Heart left ventricle (tissue), 16 donors: ENCODE results near the gene PRR14. TPM values are rescaled to one million over a fixed set of nuclear protein-coding genes. Genes with fewer than 3 reads are reported as not detected.
"Not testable (repeated sequence)": the region's sequence is repeated elsewhere in the genome, so short reads cannot be mapped to it uniquely, and the experiment has no call there.

Experiments used
- ATAC-seq, 4 donors: fragments of 200-7000 bp; cut with Tn5 transposase; one replicate each; pipeline ENCODE4 v1.9.1; 2020 to 2022; ENCODE audit warnings: moderate library complexity in 4 of 4, mild to moderate bottlenecking in 3 of 4, moderate number of reproducible peaks in 1 of 4
- DNase-seq, 5 donors: peaks; one replicate each; pipeline ENCODE4 v3.0.0-alpha.2; 2020
- H3K27ac ChIP-seq, 12 donors: fragments of 200-600 bp; sonication (generic) in 4 of 12; one replicate each; pipeline versions ENCODE4 v1.5.0 to v1.8.0; 2016 to 2022; ENCODE audit warnings: mild to moderate bottlenecking in 2 of 12
- H3K27me3 ChIP-seq, 9 donors: fragments of 200-600 bp; sonication (generic) in 2 of 9; one replicate each; pipeline versions ENCODE4 v1.5.1 to v1.8.0; 2016 to 2022; ENCODE audit warnings: mild to moderate bottlenecking in 3 of 9
- H3K36me3 ChIP-seq, 9 donors: fragments of 200-600 bp; sonication (generic) in 2 of 9; one replicate each; pipeline versions ENCODE4 v1.5.0 to v1.8.0; 2018 to 2022; ENCODE audit warnings: mild to moderate bottlenecking in 2 of 9
- H3K4me1 ChIP-seq, 12 donors: fragments of 200-600 bp; sonication (generic) in 4 of 12; one replicate each; pipeline versions ENCODE4 v1.5.0 to v1.8.0; 2016 to 2022; ENCODE audit warnings: mild to moderate bottlenecking in 3 of 12
- H3K4me3 ChIP-seq, 12 donors: fragments of 200-600 bp; sonication (generic) in 4 of 12; one replicate each; pipeline versions ENCODE4 v1.5.0 to v1.8.0; 2017 to 2022; ENCODE audit warnings: mild to moderate bottlenecking in 9 of 12, moderate library complexity in 4 of 12
- H3K9me3 ChIP-seq, 12 donors: fragments of 200-600 bp; sonication (generic) in 4 of 12; one replicate each; pipeline versions ENCODE4 v1.5.0 to v1.8.0; 2016 to 2022; ENCODE audit warnings: mild to moderate bottlenecking in 1 of 12
- CTCF ChIP-seq, 12 donors: fragments of 200-600 bp; sonication (generic) in 4 of 12; IDR thresholded peaks; one replicate each; pipeline versions ENCODE4 v1.5.0 to v1.8.0; 2018 to 2022; ENCODE audit warnings: antibody characterized with exemption in 12 of 12, mild to moderate bottlenecking in 5 of 12
- POLR2A ChIP-seq, 2 donors: fragments of 450-650 bp; IDR thresholded peaks; one replicate each; pipeline ENCODE4 v1.6.1; 2017; ENCODE audit warnings: antibody characterized with exemption in 2 of 2, mild to moderate bottlenecking in 2 of 2, moderate library complexity in 2 of 2
- WGBS, 4 donors: extraction: QIAGEN DNeasy Blood & Tissue Kit in 2 of 4; methylation state at CpG; one replicate each; pipeline versions ENCODE4 v1.1.5 to v1.1.7; 2013 to 2018; 5-methylcytosine and 5-hydroxymethylcytosine counted together
- intact Hi-C, 10 donors: fragments of 100-400 bp; cut with DNase I; formaldehyde crosslinking; loops; one replicate each; pipeline versions ENCODE4 v1.11.1 to v1.14.2; 2022
- polyA plus RNA-seq, 2 donors: library from polyadenylated mRNA; stranded (reverse); fragments of 200-250 nt; gene quantifications; one replicate each; pipeline ENCODE4 v1.2.3, GENCODE V29; 2013
- total RNA-seq, 9 donors: library from RNA; depleted of rRNA in 2 of 9; stranded (reverse); fragments of >200 nt in 2 of 9; fragmentation: NEBNext Ultra II Directional in 3 of 9; extraction: Animal tissue kit (Norgen Biotek cat#: 25700) in 3 of 9; gene quantifications; one replicate each; pipeline versions ENCODE4 v1.1.0 to v1.2.4, GENCODE V29; 2016 to 2023
- donor health status: ischemic (EF 13 %, LVEDD 7.1; RV severe dilation, severe dysfunction).
- donor health status: healthy with polysubstance abuse.
- donor health status: DM: no; HTN: yes; CAD: no.
- donor health status: DM: no; HTN: no; CAD: no.
- donor health status: ischemic (EF 25% LVEDD 6.9; RV normal size, moderate dysfunction).
- donor health status: ischemic (EF 25% LVEDD 5.7; RV mildly dilated, moderate dysfunction).
- donor health status: healthy.
- donor health status: DM: yes; HTN: yes; CAD: no.
- donor health status: ischemic (EF 35%, LVEDD 5.7; RV mildly dilated, moderate dysfunction).
- donor health status: nonischemic (EF 11% LVEDD 7.7; RV severe dilation, severe dysfunction).
- donor health status: DM: yes; HTN: yes; CAD: no.
- donor health status: PGD.
- donor health status: ischemic (EF 29% LVEDD 5.4; RV normal size, mild dysfunction).
- donor health status: nonischemic (EF 23%, LVEDD 6.1; RV moderate dilation, normal function).

Gene PRR14
- total and polyA plus RNA-seq, 11 donors = 12.3 to 26.6 (median 22.1) TPM

- H3K27me3 ChIP-seq = no peaks in the 10 kb centered on the region
These were observed 48.9 kb downstream of the PRR14 start for GRCh38 chr16:30699615-30700099.

GRCh38 chr16:30700491-30700890 lies 49.7 kb downstream of the PRR14 start:
- 19 to 35% (median 26%) methylated on average over 9 of the region's 9 CpGs for WGBS, 4 donors
- Histone ChIP-seq H3K27ac (peak overlapping the region in 10 of 12 donors; percentile 7 to 100 (median 55)), H3K36me3 (peaks cover 5 to 59% (median 54%) of the 10 kb centered on the region in 9 donors), H3K4me1 (peaks cover 6 to 34% (median 28%) of the 10 kb centered on the region in 12 donors), H3K9me3 (no peaks in the 10 kb centered on the region), H3K4me3 (peak overlapping the region in 3 of 12 donors; percentile 89 to 100 (median 91)), H3K27me3 (no peaks in the 10 kb centered on the region)
- DNase-seq = peak in 4 of 5 donors; percentile 59 to 75 (median 66)
- peak; percentile 3 to 27 (median 19) for ATAC-seq
- intact Hi-C loops = loop anchor here in 2 of 10 donors (2.0 to 5.0 kb wide), 2 partner anchors 42 kb away; partner anchors contain the start of gene FBRS (in 1 of the 2)
- TF ChIP-seq POLR2A (IDR thresholded peaks at IDR 0.05) = no peak
- TF ChIP-seq CTCF (IDR thresholded peaks at IDR 0.05) = no peak

More at GRCh38 chr16:30699615-30700099, 48.9 kb downstream of the PRR14 start:
- H3K27ac ChIP-seq = peak overlapping the region in 11 of 12 donors; percentile 95 to 100 (median 99)
- H3K36me3 ChIP-seq = peaks cover 0 to 50% (median 46%) of the 10 kb centered on the region in 9 donors
- H3K4me1 ChIP-seq = peaks cover 6 to 34% (median 28%) of the 10 kb centered on the region in 12 donors
- H3K4me3 ChIP-seq = peak overlapping the region; percentile 79 to 100 (median 95)
- no peaks in the 10 kb centered on the region for H3K9me3 ChIP-seq
- TF ChIP-seq CTCF (IDR thresholded peaks at IDR 0.05) = no peak
- TF ChIP-seq POLR2A (IDR thresholded peaks at IDR 0.05) = no peak
- no peak for ATAC-seq
- intact Hi-C loops = loop anchor here in 8 of 10 donors (2.0 to 5.0 kb wide), 8 partner anchors 37 to 223 kb away; partner anchors contain the start of genes FBRS (in 3 of the 8), CFAP119 (in 1 of the 8), FBXL19 (in 1 of the 8) and PHKG2 (in 1 of the 8)
- 41 to 46% (median 43%) methylated on average over 8 of the region's 8 CpGs for WGBS, 4 donors
- DNase-seq = no peak

GRCh38 chr16:30700971-30701370 lies 50.2 kb downstream of the PRR14 start:
- no peak for TF ChIP-seq POLR2A (IDR thresholded peaks at IDR 0.05)
- no peak for TF ChIP-seq CTCF (IDR thresholded peaks at IDR 0.05)
- peaks cover 10 to 63% (median 59%) of the 10 kb centered on the region in 9 donors for H3K36me3 ChIP-seq
- 61 to 70% (median 64%) methylated on average over 5 of the region's 5 CpGs for WGBS, 4 donors
- H3K27ac ChIP-seq = peak overlapping the region in 9 of 12 donors; percentile 3 to 100 (median 44)
- ATAC-seq (no peak), DNase-seq (no peak)
- H3K4me3 ChIP-seq = no peak overlapping the region
- no peaks in the 10 kb centered on the region for H3K27me3 ChIP-seq
- H3K9me3 ChIP-seq = no peaks in the 10 kb centered on the region
- H3K4me1 ChIP-seq = peaks cover 6 to 34% (median 28%) of the 10 kb centered on the region in 12 donors
- intact Hi-C loops = loop anchor here in 2 of 10 donors (2.0 to 5.0 kb wide), 2 partner anchors 41 to 42 kb away; partner anchors contain the start of gene FBRS (in 1 of the 2)

- not testable (repeated sequence) for ATAC-seq, H3K27me3 ChIP-seq, H3K27ac ChIP-seq, DNase-seq, H3K9me3 ChIP-seq, H3K4me3 ChIP-seq
- Histone ChIP-seq H3K36me3 (peaks cover 15 to 84% (median 80%) of the 10 kb centered on the region in 9 donors), H3K4me1 (peaks cover 6 to 28% (median 22%) of the 10 kb centered on the region in 12 donors)
- 87 to 92% (median 91%) methylated on average over 12 of the region's 12 CpGs for WGBS, 4 donors
- intact Hi-C loops = loop anchor here in 1 of 10 donors (5.0 kb wide), 1 partner anchor 39 kb away; a partner anchor contains a TSS
These were observed 52.3 kb downstream of the PRR14 start for GRCh38 chr16:30703071-30703470.
